ENCODE data around the gene EPS8. TPM values are rescaled to one million over a fixed set of nuclear protein-coding genes. Genes with fewer than 3 reads are reported as not detected.

EPS8 gene
- total and polyA plus RNA-seq, 8 donors, result 9.1 to 287 (median 36.1) TPM

DNA sequence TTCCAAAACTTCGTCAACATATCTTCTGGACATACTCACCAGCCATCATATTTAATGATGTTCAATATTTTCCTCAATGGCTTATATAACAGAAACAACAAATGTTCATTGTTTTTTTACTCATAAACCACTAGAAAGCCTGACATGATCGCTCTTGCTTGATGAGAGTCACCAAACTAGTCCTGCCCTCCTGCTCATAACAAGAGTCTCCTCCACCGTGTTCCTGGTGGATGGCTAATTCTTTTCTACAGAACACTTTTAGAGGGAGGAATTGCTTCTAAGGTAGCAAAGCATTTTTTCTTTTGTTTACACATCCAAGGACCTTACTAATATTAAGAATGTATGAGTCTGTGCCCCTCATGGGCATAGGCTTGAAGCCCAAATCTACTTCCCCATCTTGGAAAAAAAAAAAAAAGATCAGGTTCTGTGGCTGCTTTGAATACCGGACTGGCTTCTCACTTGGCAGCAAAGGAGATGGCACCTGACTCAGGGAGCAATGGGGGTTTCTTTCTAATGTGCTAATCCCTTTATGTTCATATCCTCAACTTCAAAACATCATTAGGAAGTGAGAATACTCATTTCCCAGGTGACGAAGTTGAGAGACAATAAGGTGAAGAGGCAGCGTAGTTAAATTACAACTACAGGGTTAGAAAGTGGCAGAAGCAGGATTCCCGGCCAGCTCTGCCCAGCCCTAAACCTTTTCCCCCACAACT lies 188.8 kb downstream of the EPS8 start:
- Histone ChIP-seq H3K27me3 (no peaks in the 10 kb centered on the region), H3K4me1 (peaks cover 0 to 8% (median 4%) of the 10 kb centered on the region in 4 donors), H3K36me3 (no peaks in the 10 kb centered on the region), H3K9me3 (no peaks in the 10 kb centered on the region), H3K27ac (no peak overlapping the region), H3K4me3 (no peak overlapping the region)
- DNase-seq, result no peak
- intact Hi-C loops (cut with DNase I; ENCODE audit: low total_unique reads), result no loop called here
- WGBS, 5 donors, result 79 to 91% (median 88%) methylated on average over 7 of the region's 7 CpGs
- TF ChIP-seq POLR2A (IDR thresholded peaks at IDR 0.05), result no peak

DNA sequence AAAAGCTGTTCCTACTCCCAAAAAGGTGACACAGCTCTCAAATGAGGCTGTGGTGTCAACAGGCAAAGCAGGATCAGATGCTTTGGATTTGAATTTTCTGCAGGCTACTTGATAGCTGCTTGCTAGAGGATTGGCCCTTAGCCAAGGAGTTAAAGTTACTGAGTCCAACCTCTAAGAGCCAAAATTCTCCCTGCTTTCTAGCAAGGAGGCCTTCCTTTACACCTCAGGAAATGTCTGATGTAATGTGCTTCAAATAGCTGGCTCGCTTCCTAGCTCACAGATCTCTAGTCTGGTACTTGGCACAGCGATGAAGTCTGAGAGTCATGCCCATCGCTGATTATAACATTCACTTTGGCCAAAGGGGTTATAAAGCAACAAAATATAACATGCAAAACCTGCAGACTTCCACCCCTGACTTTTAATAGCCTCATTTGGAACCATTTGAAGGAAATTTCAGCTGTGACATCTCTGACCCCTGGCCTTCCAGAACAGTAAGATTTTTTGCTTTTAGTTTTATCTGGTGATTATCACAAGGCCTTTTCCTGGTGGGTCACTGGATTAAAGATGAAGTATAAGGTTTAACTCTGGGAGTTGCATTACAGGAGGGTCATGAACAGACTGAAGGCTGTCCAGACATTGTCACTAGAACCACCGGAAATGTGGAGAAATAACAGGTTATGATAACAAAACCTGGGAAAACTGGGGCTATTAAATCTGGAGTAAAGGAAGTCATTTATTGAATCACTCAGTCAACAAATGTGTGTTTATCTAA lies 189.7 kb downstream of the EPS8 start:
- Histone ChIP-seq H3K9me3 (no peaks in the 10 kb centered on the region), H3K4me1 (peaks cover 0 to 8% (median 4%) of the 10 kb centered on the region in 4 donors), H3K27ac (no peak overlapping the region), H3K27me3 (no peaks in the 10 kb centered on the region), H3K36me3 (no peaks in the 10 kb centered on the region), H3K4me3 (no peak overlapping the region)
- DNase-seq, result peak in 1 of 2 donors; percentile 80
- WGBS, 5 donors, result 48 to 74% (median 69%) methylated on average over 4 of the region's 4 CpGs
- TF ChIP-seq POLR2A (IDR thresholded peaks at IDR 0.05) (no peak), POLR2AphosphoS5 (IDR thresholded peaks at IDR 0.05) (no peak)
- intact Hi-C loops (cut with DNase I; ENCODE audit: low total_unique reads), result no loop called here

DNA sequence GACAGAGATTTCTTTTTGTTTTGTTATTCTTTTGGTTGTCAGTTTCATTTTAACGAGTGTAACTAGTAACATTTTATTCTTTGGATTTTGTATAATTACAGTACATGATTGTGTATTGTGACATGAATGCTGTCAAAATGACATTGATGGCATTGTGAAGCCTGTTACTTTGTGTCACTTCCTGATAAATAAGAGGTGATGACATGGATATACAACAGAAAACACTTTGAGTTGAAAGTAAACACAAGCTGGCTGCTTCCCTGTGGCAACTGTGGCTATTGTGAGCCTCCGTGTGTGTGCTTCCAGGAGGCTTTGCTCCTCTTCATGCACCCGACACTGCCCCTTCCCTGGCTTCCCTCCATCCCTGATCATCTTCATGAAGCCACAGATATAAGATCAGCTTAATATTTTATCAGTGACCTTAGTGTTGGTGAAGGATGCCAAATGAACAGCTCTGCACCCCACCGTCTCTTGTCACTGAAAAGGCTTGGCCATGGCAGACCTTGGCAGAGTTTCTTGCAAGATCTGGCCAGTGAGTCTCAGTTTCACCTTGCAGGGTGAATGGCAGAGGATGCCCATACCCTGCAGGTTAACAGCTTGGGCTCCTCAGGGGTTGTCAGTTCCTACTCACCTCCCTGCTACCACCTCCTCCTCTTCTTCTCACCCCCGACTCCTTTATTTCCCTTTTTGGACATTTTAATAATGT lies 191.9 kb downstream of the EPS8 start:
- Histone ChIP-seq H3K4me3 (no peak overlapping the region), H3K27ac (no peak overlapping the region), H3K4me1 (peaks cover 0 to 8% (median 4%) of the 10 kb centered on the region in 4 donors), H3K27me3 (no peaks in the 10 kb centered on the region), H3K36me3 (no peaks in the 10 kb centered on the region), H3K9me3 (no peaks in the 10 kb centered on the region)
- DNase-seq, result no peak
- 65 to 77% (median 67%) methylated on average over 5 of the region's 5 CpGs for WGBS, 5 donors
- intact Hi-C loops (cut with DNase I; ENCODE audit: low total_unique reads), result no loop called here
- TF ChIP-seq POLR2AphosphoS5 (IDR thresholded peaks at IDR 0.05) (no peak), EP300 (IDR thresholded peaks at IDR 0.05) (no peak), POLR2A (IDR thresholded peaks at IDR 0.05) (no peak)
- TF ChIP-seq, protein P1, sequence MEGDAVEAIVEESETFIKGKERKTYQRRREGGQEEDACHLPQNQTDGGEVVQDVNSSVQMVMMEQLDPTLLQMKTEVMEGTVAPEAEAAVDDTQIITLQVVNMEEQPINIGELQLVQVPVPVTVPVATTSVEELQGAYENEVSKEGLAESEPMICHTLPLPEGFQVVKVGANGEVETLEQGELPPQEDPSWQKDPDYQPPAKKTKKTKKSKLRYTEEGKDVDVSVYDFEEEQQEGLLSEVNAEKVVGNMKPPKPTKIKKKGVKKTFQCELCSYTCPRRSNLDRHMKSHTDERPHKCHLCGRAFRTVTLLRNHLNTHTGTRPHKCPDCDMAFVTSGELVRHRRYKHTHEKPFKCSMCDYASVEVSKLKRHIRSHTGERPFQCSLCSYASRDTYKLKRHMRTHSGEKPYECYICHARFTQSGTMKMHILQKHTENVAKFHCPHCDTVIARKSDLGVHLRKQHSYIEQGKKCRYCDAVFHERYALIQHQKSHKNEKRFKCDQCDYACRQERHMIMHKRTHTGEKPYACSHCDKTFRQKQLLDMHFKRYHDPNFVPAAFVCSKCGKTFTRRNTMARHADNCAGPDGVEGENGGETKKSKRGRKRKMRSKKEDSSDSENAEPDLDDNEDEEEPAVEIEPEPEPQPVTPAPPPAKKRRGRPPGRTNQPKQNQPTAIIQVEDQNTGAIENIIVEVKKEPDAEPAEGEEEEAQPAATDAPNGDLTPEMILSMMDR (IDR thresholded peaks at IDR 0.05), result no peak

DNA sequence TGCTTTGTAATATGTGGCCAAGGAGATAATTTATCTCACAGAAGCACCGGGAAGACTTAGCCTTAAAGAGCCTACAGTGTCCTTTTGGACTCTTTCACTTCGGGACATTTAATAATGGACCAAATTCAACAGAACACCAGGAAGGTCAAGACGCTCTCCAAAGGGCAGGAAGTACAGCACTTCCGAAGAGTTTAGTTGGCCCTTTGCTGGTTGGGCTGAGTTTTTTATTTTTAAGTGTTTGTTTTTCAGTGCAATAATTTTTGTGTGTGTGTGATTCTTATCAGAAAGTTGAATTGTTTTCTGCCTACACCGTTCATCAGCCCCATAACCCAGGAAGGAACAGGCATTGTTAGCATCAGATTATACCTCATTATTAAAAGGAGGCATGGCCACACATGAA lies 193.0 kb downstream of the EPS8 start:
- Histone ChIP-seq H3K4me3 (no peak overlapping the region), H3K27me3 (no peaks in the 10 kb centered on the region), H3K9me3 (no peaks in the 10 kb centered on the region), H3K27ac (no peak overlapping the region), H3K4me1 (peaks cover 0 to 8% (median 4%) of the 10 kb centered on the region in 4 donors), H3K36me3 (no peaks in the 10 kb centered on the region)
- WGBS, 5 donors, result 51 to 65% (median 61%) methylated on average over 5 of the region's 5 CpGs
- DNase-seq, result no peak
- intact Hi-C loops (cut with DNase I; ENCODE audit: low total_unique reads), result no loop called here
- TF ChIP-seq, protein P1 (IDR thresholded peaks at IDR 0.05), result no peak
- TF ChIP-seq POLR2AphosphoS5 (IDR thresholded peaks at IDR 0.05) (no peak), EP300 (IDR thresholded peaks at IDR 0.05) (no peak), POLR2A (IDR thresholded peaks at IDR 0.05) (no peak)

DNA sequence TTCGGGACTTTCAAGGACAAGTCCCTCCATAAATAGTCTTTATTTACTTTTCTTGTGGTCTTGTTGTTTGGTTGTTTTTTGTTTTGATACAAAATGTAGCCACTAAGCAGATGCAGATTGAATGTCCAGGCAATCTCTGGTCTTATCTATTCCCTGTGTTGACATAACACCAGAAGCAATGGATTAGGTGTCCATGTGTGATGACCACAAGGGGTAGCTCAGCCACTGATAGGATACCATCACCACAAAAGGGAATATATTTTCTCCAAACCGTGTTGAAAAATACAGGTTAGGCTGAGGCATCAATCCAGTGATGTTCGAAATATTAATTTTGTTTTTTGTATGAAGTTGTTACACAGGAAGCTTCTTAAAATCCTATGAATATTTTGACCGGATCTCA lies 196.3 kb downstream of the EPS8 start:
- H3K27me3 ChIP-seq, result no peaks in the 10 kb centered on the region
- TF ChIP-seq POLR2AphosphoS5 (IDR thresholded peaks at IDR 0.05) (no peak), POLR2A (IDR thresholded peaks at IDR 0.05) (no peak)
- DNase-seq, result no peak
- H3K4me3 ChIP-seq, result no peak overlapping the region
- no peak overlapping the region for H3K27ac ChIP-seq
- intact Hi-C loops (cut with DNase I; ENCODE audit: low total_unique reads), result no loop called here
- 66 to 75% (median 72%) methylated on average over 4 of the region's 4 CpGs for WGBS, 5 donors
- H3K36me3 ChIP-seq, result no peaks in the 10 kb centered on the region
- H3K9me3 ChIP-seq, result no peaks in the 10 kb centered on the region
- H3K4me1 ChIP-seq, result peaks cover 3 to 10% (median 7%) of the 10 kb centered on the region in 4 donors

Data from stomach (tissue), 9 donors.